Cardiac septum (tissue), 1 donor: Measurements from ENCODE around the gene TTC12. TPM values are rescaled to one million over a fixed set of nuclear protein-coding genes. Genes with fewer than 3 reads are reported as not detected.

ENCODE experiments used
- DNase-seq: peaks from one replicate; pipeline ENCODE4 v3.0.0-alpha.2; 2020; ENCODE audit warnings: low spot score
- intact Hi-C: fragments of 100-400 bp; cut with DNase I; formaldehyde crosslinking; loops from one replicate; pipeline ENCODE4 v1.14.0; 2022
- total RNA-seq: library from RNA; stranded (reverse); fragmentation: NEBNext Ultra II Directional; extraction: Animal tissue kit (Norgen Biotek cat#: 25700); gene quantifications from one replicate; pipeline ENCODE4 v1.2.1, GENCODE V29; 2021
- donor health status: DM: no; HTN: no; CAD: no.

Gene TTC12
- total RNA-seq, 1 donor from 2014 or later, result 12.0 TPM

DNA sequence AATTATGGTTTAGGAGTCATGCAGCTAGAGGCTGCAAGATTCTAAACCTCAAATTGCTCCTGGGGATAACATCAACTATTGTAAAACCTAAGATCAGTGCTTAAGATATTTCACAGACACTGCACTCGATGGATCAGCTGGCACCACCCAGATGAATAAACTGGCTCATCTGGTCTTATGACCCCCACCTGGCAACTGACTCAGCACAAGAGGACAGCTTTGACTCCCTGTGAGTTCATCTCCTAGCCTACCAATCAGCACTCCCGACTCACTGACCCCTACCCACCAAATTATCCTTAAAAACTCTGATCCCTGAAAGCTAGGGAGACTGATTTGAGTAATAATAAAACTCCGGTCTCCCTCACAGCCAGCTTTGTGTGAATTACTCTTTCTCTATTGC is 782 bp upstream of the TTC12 start:
- DNase-seq, result no peak
- intact Hi-C loops, result no loop called here

DNA sequence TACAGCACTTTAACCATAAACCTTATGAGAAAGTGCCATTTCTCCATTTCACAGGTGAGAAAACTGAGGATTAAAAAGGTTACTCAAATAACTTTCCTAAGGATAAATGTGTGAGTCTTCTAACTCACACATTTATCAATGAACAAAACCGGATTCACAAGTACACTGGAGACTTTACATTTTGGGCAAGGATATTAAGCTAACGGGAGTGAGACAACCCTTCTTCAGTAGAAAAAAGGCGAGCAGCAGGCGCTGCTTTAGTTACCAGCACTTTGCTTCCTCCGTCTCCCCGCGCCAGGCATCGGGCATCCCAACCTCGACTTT is 356 bp upstream of the TTC12 start:
- DNase-seq, result no peak
- intact Hi-C loops, result no loop called here

DNA sequence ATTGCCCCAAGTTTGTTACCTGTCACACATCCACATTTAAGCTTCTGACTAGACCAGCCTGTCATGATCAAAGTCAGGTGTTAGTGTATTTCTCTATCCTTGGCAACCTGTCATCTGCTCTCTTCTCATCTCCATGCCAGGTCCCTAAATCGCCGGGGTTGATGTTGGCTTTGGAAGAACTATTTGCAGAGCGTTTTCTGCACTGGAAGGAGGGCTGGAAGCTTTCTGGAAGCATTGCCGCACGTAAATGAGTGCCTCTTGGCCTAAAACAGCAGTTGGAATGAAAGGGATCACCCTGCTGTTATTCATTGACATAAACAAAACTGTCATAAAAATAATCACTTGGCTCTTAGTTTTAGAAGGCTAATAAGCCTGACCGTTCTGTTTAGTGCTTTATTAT is 1.4 kb downstream of the TTC12 start:
- intact Hi-C loops, result no loop called here
- no peak for DNase-seq

DNA sequence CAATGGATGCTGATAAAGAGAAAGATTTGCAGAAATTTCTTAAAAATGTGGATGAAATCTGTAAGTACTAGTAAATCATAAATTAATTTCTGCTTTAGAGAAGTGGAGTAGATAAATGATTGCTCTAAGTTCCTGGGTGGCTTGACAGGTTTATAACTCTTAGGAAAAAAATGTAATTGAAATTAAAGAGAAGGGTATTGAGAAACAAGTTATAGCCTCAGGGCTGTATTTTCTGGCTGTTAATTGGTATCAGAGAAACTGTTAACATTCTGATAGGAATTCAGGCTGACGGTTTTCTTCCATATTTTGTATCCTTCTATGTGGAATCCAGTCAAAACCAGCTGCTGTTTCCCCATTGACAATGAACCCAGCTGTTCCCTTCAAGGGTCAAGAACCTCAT is 1.9 kb downstream of the TTC12 start:
- DNase-seq, result no peak
- intact Hi-C loops, result no loop called here

DNA sequence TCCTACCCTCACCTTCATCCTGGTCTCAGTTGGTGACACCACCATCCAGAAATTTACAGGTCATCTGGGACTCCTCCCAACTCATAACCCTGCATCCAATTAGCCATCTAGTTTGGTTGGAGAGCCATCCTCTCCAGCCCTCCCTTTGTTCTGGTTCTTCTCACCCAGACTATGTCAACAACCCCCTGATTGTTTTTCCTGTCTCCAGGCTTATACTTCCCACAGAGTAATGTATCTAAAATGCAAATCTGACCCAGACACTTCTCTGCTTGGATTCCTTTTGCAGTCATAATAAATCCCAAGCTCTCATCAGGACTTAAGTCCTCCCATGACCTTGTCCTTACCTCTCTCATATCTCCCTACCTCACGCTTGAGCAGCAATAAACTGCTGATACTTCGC is 3.0 kb downstream of the TTC12 start:
- intact Hi-C loops, result no loop called here
- no peak for DNase-seq

DNA sequence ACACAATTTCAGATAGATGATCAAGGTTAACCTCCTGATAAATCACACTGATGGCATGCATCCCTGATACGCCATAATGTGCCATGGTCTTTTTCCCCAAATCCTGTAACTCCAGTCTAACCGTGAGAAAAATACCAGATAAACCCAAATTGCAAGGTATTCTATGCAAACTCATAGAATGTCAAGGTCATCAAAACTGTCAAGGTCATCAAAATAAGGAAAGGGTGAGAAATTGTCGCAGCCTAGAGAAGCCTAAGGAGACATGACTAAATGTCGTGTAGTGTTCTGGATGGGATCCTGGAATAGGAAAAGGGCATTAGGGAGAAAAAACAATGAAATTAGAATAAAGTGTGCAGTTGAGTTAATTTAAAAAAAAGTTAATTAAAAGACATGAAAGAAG is 4.7 kb downstream of the TTC12 start:
- DNase-seq, result no peak
- intact Hi-C loops, result no loop called here

DNA sequence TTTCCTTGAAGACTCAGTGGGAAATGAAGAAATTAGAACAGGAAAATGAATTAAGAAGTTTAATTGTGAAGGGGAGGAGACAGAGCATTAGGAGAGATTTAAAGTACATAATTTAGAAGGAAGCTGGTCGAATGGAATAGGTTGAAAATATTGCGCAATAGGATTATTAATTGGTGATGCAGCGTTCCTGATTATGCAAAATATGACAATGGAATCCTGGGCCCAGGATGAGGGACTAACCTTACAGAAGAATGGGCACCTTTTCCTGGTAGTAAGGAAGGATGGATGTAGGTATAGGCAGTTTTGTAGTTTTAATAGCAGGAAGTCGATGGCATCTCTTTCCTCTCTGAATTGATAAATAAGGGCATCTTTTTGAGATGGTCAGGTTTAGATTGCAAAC is 7.8 kb downstream of the TTC12 start:
- intact Hi-C loops, result no loop called here
- no peak for DNase-seq

DNA sequence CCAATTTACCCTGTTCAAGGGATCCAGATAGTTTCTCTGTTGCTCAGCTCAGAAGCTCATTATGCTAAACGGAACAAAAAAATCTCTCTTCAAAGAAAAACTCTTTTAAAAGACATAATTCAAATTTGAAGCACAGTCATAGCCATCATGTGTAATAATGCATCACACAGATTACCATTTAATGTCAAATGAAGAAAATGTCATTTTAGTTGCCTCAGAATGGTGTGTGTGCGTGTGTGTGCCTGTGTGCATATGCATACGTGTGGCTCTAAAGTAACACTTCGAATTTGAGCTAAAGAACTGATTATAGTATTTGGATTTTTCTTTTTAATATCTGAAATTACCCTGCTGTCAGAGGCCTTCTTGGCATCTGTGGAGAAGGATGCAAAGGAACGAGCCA is 9.9 kb downstream of the TTC12 start:
- intact Hi-C loops, result no loop called here
- no peak for DNase-seq

DNA sequence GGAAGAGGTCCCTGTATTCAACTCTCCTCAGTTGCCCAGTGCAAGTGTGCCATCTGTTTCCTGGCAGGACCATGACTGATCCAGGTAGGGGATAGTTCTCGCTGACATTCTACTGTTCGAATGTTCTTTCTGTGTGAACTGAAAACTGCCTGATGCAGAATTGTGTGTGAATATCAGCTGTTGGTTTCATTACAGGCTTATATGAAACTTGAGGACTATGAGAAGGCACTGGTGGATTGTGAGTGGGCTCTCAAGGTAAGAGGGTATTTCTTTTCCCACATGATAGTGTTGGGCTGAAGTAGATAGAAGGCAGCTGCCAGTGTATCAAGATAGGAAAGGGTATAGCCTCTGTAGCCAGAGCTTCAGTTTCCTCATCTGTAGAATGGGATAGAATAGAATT is 15.3 kb downstream of the TTC12 start:
- intact Hi-C loops, result no loop called here
- DNase-seq, result no peak

DNA sequence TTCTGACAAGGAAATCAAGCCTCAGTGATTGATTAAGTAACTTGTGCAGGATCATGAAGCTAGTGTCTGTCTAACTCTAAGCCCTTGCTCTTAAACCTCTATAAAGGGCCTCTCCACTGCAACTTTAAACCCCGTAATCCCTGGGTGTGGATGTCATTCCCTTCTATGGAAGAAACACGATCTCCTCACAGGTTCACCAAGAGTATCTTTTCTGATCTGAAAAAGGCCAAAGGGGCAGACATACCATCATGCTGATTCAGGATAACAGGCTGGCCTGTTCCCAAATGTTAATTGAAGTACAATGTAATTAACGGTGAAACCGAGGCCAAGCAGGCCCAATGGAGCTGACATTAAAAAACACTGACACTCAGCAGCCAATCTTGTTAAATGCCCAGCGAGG is 17.1 kb downstream of the TTC12 start:
- intact Hi-C loops, result no loop called here
- DNase-seq, result no peak

DNA sequence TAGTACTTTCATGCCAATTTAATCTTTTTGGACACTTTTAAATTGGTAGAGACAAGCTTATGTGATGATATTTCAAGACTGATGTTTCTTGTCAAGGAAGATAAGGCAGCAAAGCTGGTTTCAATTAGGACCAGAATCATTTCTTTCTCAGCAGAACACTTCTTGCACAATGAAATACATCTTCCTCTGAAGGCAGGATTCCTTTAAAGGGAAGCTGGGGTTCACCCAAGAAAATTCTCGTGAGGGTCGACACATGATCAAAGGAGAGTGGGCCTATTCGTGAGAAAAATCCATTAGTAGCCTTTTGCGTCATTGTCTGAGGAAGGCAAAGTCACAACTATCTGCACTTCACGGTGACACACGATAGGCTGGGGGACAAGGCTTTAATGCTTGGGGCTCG is 17.6 kb downstream of the TTC12 start:
- intact Hi-C loops, result no loop called here
- DNase-seq, result no peak

DNA sequence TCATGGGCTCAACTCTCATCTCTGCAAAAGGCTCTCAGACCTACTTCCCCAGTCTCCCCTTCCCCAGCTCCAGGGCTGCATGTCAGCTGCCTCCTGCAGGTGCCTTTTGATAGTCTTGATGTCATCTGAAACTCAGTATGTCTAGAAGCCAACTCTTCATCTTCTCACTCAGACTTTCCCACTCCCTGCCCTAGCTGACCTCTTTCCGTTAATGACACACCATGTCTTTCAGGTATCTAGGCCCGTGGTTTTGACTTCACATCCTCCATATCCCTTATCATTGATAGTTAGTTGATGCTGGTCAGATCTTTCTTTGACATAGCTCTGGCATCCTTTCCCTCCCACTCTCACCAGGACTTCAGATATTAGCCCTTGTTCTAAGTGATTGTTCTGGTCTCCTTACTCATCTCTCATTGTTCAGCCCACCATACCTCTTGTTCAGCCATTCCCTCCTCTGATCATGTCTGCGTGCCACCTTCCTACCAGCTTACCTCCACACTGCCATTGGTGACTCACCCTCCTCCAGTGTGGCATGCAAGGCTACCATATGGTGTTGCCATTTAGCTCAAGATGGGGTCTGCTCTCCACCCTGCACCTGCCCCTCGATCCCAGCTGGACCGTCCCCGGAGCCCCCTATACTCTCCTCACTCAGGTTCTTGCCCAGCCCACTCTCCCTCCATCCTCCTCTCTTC is 18.4 kb downstream of the TTC12 start:
- no peak for DNase-seq
- intact Hi-C loops, result no loop called here

DNA sequence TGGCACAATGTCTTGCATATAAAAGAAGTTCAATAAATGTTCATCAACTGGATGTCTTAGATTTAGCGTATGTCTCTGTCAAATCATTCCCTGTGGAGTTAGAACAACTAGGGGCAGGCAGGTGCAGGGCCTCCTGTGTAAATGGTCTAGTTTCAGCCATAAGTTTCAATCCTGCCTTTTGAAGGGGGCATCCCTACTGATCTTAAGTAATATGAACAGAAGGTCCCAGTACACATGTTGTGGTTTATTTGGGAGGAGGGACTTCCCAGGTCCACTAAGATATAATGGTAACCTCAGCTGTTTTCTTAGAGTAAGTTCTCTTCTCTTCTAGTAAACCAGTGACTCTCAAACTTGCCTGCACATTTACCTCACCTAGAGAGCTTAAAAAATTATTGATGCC is 19.8 kb downstream of the TTC12 start:
- no peak for DNase-seq
- intact Hi-C loops, result no loop called here

DNA sequence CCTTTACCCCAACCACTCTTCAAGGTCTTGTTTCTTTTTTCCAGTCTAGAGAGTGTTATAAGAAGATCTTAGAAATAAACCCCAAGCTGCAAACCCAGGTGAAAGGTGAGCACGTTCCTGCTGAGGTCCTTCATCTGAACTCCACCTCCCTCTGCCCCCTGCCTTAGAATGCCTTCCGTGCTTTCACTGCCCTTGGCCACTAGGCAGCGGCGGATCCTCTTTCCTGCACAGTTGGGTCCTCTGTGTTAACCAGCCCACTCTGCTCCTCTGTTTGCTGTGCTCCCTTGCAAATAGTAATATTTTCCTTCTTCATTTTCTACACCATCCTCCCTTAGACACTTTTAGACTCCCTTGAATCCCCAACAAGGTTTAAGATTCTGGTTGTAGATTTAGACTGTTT is 24.3 kb downstream of the TTC12 start:
- DNase-seq, result no peak
- intact Hi-C loops, result no loop called here

DNA sequence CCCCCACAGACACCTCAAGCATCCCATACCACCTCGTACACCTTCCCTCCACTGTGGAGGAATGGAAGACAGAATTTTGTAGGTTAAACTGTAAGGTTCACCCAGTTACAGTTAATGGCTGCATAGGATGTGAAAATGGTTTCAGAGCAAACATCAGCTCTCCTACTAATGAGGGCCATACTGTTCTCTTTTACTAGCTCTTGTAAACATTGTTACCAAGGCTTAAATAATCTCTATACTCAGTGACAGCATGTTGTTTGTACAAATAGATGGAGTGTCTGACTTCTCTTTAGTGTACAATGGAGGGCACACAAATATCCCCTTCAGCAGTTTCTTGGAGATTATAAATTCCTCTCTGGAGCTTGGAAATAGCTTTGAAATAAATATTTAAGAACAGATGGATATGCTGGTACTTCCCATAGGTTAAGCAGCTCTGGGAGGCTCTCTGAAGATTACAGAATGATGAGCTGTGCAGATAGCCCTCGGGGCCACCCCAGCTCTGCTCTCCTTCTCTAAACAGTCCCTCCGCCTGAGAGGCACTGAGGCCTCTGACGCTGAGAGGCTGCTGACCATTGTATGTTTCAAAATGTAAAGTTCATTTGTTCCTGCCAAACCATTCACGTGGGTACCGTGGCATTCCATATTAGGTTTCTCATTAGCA is 25.7 kb downstream of the TTC12 start:
- intact Hi-C loops, result no loop called here
- no peak for DNase-seq

DNA sequence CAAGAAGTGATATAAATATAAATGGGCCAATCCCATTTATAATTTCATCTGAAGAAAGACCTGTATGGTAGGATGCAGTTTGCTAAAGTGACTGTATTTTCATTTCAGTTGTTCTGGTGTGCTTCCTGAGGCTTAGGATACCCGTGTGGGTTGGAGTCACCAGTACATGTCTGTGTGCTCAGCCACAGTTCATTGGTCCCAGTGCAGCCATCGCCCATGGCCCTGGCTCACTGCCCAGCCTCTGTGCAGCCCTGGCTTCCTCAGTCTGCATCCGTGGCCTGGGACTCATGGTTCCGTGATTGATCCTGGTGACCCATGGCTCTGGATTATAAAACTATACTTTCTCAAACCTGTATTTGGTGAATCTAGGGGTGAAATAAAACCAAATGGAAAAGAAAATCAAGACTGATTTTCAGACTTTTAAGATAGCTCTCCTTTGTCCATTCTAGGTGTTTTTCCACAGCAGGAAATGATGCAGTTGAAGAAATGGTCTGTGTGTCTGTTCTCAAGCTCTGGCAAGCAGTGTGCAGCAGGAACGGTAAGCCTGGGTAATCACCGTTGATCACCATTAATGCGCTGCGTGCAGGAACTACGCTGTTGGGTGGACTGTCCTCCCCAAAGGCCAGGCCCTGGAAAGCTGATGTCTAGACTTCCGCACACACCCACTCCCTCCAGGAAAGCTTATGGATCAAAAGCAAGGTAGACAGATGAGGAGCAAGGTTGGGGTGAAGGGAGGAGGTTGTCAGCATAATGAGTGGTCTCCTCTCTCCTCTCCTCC is 27.2 kb downstream of the TTC12 start:
- DNase-seq, result no peak
- intact Hi-C loops, result no loop called here

DNA sequence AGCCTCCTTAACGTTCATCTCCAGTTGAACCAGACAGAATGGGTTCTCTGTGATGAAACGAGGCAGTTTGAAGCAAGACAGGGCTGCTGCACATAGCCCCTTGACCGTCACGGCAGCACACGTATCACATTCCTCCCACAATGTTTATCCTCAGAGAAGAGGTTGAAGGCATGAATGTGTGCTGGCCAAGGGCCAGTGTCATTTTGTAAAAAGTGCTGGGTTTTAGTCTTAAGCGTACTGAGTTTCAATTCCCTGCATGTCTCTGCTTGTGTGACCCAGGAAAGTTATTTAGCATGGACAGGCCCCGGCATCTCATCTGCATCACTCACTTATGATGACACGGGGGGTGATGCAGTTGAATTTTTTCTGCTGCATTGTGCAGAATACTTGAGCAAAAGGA is 31.6 kb downstream of the TTC12 start:
- intact Hi-C loops, result no loop called here
- DNase-seq, result no peak

DNA sequence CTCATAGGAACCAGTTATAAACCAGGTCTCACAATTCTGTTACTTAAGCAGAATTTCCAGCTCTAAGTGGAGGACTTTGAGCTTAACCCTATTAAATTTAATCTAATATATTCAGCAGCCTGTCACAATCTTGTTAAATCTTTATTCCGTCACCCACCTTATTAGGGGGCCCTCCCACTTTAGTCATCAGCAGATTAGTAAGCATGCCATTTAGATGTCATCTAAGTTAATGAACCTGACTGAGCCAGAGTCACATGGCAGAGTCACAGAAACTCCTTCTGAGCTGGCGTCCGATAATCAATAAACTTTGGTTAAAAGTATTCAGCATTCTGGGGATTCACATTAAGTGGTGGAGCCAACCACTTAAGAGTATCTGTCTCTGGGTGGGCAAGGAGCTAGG is 35.1 kb downstream of the TTC12 start:
- intact Hi-C loops, result no loop called here

DNA sequence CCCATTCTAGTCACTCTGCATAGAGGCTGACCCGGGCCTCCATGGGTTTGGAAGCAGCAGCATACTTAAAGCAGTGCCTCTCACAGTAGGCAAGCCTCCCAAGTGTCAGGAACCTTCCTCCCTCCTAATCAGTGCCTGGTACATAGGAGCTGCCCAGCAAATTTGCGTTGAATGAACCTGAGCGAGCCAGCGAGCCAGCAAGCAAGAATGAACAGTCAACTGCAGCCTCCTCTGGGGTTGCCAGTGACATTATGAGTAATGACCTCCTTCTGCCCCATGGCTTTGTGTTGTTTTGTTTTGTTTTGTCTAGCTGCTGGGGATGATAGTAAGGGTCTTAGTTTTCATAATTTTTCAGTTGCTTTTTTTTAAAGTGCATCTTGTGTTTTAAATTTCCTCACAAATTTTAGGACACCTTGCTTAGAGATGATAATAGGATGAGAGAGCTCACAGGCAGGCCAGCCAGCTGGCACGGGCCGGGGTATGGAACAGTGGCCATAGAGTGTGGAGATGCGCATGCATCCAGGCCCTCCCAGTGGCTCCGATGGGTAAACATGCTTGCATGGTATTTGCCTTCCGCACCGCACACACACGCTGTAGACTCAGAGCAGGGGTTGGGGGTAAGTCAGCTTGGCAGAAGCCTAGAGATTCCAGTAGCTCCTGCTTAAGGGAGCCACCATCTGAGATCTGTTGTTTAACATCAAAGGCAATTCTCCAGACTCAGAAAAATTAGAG is 36.1 kb downstream of the TTC12 start:
- DNase-seq, result no peak
- intact Hi-C loops, result no loop called here

More for the DNA sequence above, 35.1 kb downstream of the TTC12 start:
- DNase-seq, result no peak

DNA sequence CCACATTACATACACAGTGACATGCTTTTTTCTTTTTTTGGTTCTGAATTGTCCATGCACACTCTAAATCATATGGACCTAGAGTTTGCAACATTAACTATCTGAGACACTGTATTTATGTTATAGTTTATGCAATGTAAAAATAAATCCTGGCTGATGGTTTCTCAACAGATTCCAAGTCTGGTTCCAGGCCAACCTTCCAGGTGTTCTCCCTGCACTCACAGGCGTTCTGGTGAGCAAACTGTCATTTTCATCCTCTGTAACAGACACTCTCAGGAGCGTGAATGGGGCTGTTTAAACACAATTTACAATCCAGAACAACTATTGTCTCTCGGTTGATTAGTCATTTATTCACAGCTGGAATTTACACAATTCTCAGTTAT is 36.7 kb downstream of the TTC12 start:
- intact Hi-C loops, result no loop called here
- DNase-seq, result no peak

DNA sequence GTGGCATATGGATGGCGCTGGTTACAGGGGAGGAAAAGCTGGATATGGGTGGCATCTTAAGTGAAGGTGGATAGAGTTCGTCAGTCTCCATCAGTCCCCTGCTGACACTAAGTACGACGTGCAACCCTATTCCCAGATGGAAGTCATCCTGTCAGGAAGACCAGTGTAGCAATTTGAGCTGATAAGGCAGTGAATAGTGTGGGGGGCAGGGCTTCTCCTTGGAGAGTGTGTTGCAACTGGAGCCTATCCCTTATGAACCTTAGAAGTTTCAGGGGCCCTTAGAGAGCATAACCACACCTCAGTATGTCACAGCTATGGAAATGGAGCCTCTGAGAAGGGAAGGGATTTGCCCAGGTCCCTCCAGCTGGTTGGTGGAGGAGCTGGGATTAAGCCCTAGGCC is 37.1 kb downstream of the TTC12 start:
- intact Hi-C loops, result no loop called here
- no peak for DNase-seq
